NCI-H2081 treated with DMSO at 0.1 percent for 48 hours (cell line): ENCODE measurements around the gene EGFL8.
"Not testable (repeated sequence)": the region's sequence is repeated elsewhere in the genome, so short reads cannot be mapped to it uniquely, and the experiment has no call there.

ENCODE experiments used
- DNase-seq: peaks from one replicate; lab custom pipeline; 2025; lab: John Stamatoyannopoulos, UW

EGFL8 gene

GRCh38 chr6:32196682-32197616, 32.6 kb downstream of the EGFL8 start:
- DNase-seq: no peak

- no peak for DNase-seq
These were observed 33.9 kb downstream of the EGFL8 start for GRCh38 chr6:32198345-32198696.

GRCh38 chr6:32198866-32199265, 34.5 kb downstream of the EGFL8 start:
- no peak for DNase-seq

- DNase-seq: no peak
These were observed 36.5 kb downstream of the EGFL8 start for GRCh38 chr6:32200711-32201475.

- no peak for DNase-seq
These were observed 37.8 kb downstream of the EGFL8 start for GRCh38 chr6:32202186-32202585.

GRCh38 chr6:32203426-32204267, 39.3 kb downstream of the EGFL8 start:
- no peak for DNase-seq

- DNase-seq: no peak
These were observed 39.9 kb downstream of the EGFL8 start for GRCh38 chr6:32204268-32204715.

- DNase-seq: no peak
These were observed 44.6 kb downstream of the EGFL8 start for GRCh38 chr6:32208996-32209395.

- no peak for DNase-seq
These were observed 45.8 kb downstream of the EGFL8 start for GRCh38 chr6:32210191-32210601.

- DNase-seq: not testable (repeated sequence)
These were observed 47.0 kb downstream of the EGFL8 start for GRCh38 chr6:32211432-32211831.

- DNase-seq: no peak
These were observed 47.8 kb downstream of the EGFL8 start for GRCh38 chr6:32212076-32212760.

- no peak for DNase-seq
These were observed 49.3 kb downstream of the EGFL8 start for GRCh38 chr6:32213649-32214048.

GRCh38 chr6:32214126-32214525, 49.7 kb downstream of the EGFL8 start:
- no peak for DNase-seq

- no peak for DNase-seq
These were observed 51.2 kb downstream of the EGFL8 start for GRCh38 chr6:32215617-32216016.

- DNase-seq: no peak
These were observed 51.9 kb downstream of the EGFL8 start for GRCh38 chr6:32216285-32216684.

GRCh38 chr6:32216998-32217397, 52.6 kb downstream of the EGFL8 start:
- DNase-seq: no peak
